Fibroblast of skin of left quadriceps (primary cell): Measurements from ENCODE around the gene POU2F3.

Experiments used
- DNase-seq, 2 experiments: peaks; one replicate each; pipeline ENCODE4 v3.0.0-alpha.2; 2013; ENCODE audit warnings: low read depth in 2 of 2

POU2F3 gene

GRCh38 chr11:120226714-120227113 is 13.2 kb upstream of the POU2F3 start:
- no peak for DNase-seq

- no peak for DNase-seq
Observed at GRCh38 chr11:120227228-120227852, 12.6 kb upstream of the POU2F3 start.

- DNase-seq, result no peak
Observed at GRCh38 chr11:120228794-120229384, 11.1 kb upstream of the POU2F3 start.

GRCh38 chr11:120229451-120230424 is 10.2 kb upstream of the POU2F3 start:
- no peak for DNase-seq

GRCh38 chr11:120230433-120231071 is 9.4 kb upstream of the POU2F3 start:
- no peak for DNase-seq

- DNase-seq, result no peak
Observed at GRCh38 chr11:120231963-120232362, 8.0 kb upstream of the POU2F3 start.

- no peak for DNase-seq
Observed at GRCh38 chr11:120233207-120233803, 6.6 kb upstream of the POU2F3 start.

- no peak for DNase-seq
Observed at GRCh38 chr11:120235024-120235628, 4.8 kb upstream of the POU2F3 start.

GRCh38 chr11:120236169-120237107 is 3.5 kb upstream of the POU2F3 start:
- peak; percentile 28 to 34 for DNase-seq

GRCh38 chr11:120238968-120239620 is 846 bp upstream of the POU2F3 start:
- no peak for DNase-seq

- DNase-seq, result no peak
Observed at GRCh38 chr11:120240866-120241265, 926 bp downstream of the POU2F3 start.

- no peak for DNase-seq
Observed at GRCh38 chr11:120241277-120241676, 1.3 kb downstream of the POU2F3 start.

GRCh38 chr11:120243221-120243620 is 3.3 kb downstream of the POU2F3 start:
- no peak for DNase-seq

GRCh38 chr11:120244476-120245365 is 4.8 kb downstream of the POU2F3 start:
- DNase-seq, result peak; percentile 3 to 15

GRCh38 chr11:120245434-120245833 is 5.5 kb downstream of the POU2F3 start:
- DNase-seq, result no peak

- peak; percentile 16 to 25 for DNase-seq
Observed at GRCh38 chr11:120248551-120249278, 8.8 kb downstream of the POU2F3 start.

- no peak for DNase-seq
Observed at GRCh38 chr11:120249279-120250262, 9.6 kb downstream of the POU2F3 start.
